ENCODE measurements around the gene SLC18A2. TPM values are rescaled to one million over a fixed set of nuclear protein-coding genes. Genes with fewer than 3 reads are reported as not detected.
"Not testable (repeated sequence)": the region's sequence is repeated elsewhere in the genome, so short reads cannot be mapped to it uniquely, and the experiment has no call there.

The SLC18A2 gene
- total RNA-seq, 1 donor, result 2.8 TPM

DNA sequence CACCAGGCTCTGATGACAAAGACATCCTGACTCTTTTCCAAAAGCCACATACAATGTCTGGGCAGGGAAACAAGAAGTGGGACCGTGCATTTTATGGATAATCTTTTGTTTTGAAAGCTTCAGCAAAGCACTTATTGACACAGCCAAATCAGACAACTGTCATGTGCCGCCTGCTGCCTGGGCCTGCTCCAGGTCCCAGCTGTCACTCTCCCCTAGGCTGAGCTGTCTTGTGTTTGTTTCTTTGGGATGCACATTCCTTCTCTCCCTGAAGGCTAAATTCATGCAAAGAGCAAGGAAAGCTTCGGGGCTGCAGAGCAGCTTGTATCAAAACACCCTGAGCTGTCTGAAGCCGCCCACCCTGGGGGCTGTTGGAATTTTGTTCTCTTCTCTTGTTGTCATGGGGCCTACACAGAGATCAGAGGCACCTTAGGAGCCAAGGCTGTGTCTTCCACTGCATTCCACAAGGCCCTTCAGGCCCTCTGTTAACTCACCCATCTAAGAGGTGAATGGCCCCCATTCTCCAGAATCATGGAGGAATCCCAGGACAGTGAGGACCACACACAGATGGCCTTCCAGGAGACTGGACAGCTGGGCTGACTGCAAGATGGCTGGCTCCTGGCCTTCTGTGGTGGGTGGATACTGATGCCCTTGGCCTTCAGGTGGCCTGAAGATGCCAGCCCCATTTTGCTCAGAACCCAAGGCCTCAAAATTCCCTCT is 17.8 kb upstream of the SLC18A2 start:
- Histone ChIP-seq H3K4me3 (ENCODE audit: low read length) (no peak overlapping the region), H3K27me3 (ENCODE audit: insufficient read depth, low read length) (peaks cover 2% of the 10 kb centered on the region), H3K9me3 (ENCODE audit: low read depth, low read length) (no peaks in the 10 kb centered on the region), H3K4me1 (ENCODE audit: insufficient read depth, low read length) (no peaks in the 10 kb centered on the region)

DNA sequence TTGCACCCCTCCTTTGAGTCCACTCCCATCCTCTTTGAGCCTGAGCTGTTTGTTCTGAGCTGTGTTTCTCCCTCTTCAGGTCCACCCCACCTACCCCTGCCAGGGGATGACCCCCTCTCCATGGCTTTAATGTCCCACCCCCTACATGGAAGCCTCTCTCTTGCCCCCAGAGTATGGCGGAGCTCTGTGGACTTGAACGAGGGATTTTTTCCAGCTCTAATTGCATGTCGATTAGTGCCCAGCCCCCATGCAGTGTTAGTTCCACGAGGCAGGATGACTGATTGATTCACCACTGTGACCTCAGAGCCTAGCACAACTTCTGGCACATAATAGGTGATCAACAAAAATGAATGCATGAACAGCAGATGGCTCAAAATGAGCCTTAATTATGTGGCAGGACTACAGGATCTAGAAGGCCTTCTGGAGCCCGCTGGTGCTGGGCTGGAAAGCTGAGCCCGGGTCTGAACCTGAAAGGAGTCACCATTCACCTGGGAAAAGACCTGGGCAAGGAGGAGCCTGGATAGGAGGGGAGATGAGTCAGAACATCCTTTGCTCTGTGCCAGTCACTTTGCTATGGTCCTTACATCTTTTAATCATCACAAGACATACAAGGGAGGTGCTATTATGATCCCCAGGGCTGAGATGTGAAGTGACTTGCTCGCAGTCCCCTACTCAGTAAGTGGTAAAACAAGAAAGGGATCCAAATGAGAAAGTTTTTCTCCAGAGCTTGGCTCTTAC is 17.1 kb upstream of the SLC18A2 start:
- H3K4me3 ChIP-seq (ENCODE audit: low read length), result no peak overlapping the region
- peaks cover 2% of the 10 kb centered on the region for H3K27me3 ChIP-seq (ENCODE audit: insufficient read depth, low read length)
- no peaks in the 10 kb centered on the region for H3K4me1 ChIP-seq (ENCODE audit: insufficient read depth, low read length)
- H3K9me3 ChIP-seq (ENCODE audit: low read depth, low read length), result no peaks in the 10 kb centered on the region

DNA sequence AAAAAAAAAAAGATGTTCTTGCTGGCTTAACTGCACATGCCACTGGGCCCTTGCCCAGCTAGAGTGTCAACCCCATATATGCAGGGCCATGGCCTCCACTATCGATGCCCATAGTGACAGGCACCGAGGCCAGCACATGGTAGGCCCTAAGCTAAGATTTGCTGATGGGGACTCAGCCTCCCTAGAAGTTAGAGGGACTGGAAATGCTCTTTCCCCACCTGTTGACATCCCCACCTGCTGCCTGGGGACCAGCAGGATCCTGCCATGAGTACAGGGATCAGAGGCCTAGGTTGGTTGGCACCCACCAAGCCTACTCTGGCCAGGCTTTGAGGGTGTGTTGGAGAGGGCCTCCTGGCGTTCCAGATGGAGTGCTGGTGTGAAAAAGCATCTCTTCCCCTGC is 16.0 kb upstream of the SLC18A2 start:
- H3K4me1 ChIP-seq (ENCODE audit: insufficient read depth, low read length), result no peaks in the 10 kb centered on the region
- H3K4me3 ChIP-seq (ENCODE audit: low read length), result no peak overlapping the region
- H3K9me3 ChIP-seq (ENCODE audit: low read depth, low read length), result no peaks in the 10 kb centered on the region
- H3K27me3 ChIP-seq (ENCODE audit: insufficient read depth, low read length), result peaks cover 2% of the 10 kb centered on the region

DNA sequence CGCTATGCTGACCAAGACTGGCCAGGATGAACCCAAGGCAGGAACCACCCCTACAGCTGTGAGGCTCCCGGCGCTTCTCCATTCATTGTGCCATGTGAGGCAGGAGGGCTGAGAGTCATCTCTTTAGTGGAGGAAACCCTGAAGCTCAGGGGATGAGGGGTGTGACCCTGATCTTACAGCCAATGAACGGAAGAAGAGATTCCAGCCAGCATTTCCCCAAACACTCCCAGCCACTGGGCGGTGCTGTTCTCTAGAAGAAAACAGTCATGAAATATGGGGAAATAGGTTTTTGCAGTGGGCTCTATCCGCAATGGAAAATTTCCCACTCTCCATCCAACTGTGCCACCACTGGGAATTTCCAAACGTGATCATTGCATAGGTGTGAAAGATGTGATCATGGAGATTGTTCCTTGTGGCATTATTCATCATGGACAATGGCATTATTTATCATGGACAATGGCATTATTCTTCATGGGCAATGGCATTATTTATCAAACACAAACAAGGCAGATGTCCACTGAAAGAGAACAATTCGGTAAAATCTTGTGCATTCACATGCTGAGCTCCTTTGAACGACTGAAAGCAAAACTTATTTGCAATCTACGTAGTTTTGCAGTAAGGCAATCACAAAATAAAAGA is 14.0 kb upstream of the SLC18A2 start:
- H3K9me3 ChIP-seq (ENCODE audit: low read depth, low read length), result no peaks in the 10 kb centered on the region
- no peaks in the 10 kb centered on the region for H3K4me1 ChIP-seq (ENCODE audit: insufficient read depth, low read length)
- H3K27me3 ChIP-seq (ENCODE audit: insufficient read depth, low read length), result peaks cover 2% of the 10 kb centered on the region
- H3K4me3 ChIP-seq (ENCODE audit: low read length), result no peak overlapping the region

DNA sequence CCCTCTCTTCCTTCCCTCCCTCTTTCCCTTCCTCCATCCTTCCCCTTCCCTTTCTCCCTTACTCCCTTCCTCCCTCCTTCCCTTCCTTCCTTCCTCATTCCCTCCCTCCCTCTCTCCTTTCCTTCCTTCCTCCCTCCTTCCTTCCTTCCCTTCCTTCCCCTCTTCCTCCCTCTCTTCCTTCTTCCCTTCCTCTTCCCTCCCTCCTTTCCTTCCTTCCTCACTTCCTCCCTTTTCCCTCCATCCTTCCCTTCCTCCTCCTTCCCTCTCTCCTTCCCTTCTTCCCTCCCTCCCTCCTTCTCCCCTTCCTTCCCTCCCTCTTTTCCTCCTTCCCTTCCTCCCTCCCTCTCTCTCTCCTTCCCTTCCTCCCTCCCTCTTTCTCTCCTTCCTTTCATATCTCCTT is 12.7 kb upstream of the SLC18A2 start:
- H3K27me3 ChIP-seq (ENCODE audit: insufficient read depth, low read length), result peaks cover 2% of the 10 kb centered on the region
- no peaks in the 10 kb centered on the region for H3K4me1 ChIP-seq (ENCODE audit: insufficient read depth, low read length)
- H3K4me3 ChIP-seq (ENCODE audit: low read length), result no peak overlapping the region
- H3K9me3 ChIP-seq (ENCODE audit: low read depth, low read length), result no peaks in the 10 kb centered on the region

DNA sequence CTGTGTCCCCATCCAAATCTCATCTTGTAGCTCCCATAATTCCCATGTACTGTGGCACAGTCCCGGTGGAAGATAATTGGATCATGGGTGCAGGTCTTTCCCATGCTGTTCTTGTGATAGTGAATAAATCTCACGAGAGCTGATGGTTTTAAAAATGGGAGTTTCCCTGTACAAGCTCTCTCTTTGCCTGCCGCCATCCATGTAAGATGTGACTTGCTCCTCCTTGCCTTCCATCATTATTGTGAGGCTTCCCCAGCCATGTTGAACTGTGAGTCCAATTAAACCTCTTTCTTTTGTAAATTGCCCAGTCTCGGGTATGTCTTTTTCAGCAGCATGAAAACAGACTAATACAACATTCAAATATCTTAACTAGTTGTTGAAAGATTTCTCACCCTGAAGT is 10.8 kb upstream of the SLC18A2 start:
- not testable (repeated sequence) for H3K4me1 ChIP-seq (ENCODE audit: insufficient read depth, low read length); H3K27me3 ChIP-seq (ENCODE audit: insufficient read depth, low read length); H3K9me3 ChIP-seq (ENCODE audit: low read depth, low read length); H3K4me3 ChIP-seq (ENCODE audit: low read length)

DNA sequence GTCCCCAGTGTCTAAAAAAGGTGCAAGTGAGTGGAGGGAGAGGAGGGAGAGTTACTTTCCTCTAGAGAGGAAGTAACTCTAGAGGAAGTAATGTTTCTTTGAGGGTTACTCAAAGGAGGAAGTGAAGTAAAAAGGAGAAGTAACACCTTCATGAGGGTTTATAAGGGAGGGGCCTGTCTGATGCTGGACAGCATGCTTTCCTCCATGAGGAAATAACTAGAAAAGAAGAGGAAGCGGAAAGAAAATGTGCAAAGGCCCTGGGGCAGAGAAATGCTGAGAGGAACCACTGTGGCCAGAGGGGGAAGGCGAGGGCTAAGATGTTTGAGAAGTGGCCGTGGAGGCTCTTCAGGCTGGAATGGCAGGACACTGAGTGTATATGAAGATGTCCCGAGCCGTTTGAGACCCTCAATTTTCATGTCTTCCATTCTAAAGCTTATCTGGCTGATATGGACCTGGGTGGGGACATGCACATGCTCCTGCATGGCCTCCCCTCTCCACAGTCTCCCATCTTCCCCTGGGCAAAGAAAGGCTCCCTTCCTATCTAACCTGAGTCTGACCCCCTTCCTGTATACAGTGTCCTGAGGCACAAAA is 3.4 kb upstream of the SLC18A2 start:
- H3K9me3 ChIP-seq (ENCODE audit: low read depth, low read length), result no peaks in the 10 kb centered on the region
- no peak overlapping the region for H3K4me3 ChIP-seq (ENCODE audit: low read length)
- peaks cover 5% of the 10 kb centered on the region for H3K4me1 ChIP-seq (ENCODE audit: insufficient read depth, low read length)
- H3K27me3 ChIP-seq (ENCODE audit: insufficient read depth, low read length), result peaks cover 22% of the 10 kb centered on the region

DNA sequence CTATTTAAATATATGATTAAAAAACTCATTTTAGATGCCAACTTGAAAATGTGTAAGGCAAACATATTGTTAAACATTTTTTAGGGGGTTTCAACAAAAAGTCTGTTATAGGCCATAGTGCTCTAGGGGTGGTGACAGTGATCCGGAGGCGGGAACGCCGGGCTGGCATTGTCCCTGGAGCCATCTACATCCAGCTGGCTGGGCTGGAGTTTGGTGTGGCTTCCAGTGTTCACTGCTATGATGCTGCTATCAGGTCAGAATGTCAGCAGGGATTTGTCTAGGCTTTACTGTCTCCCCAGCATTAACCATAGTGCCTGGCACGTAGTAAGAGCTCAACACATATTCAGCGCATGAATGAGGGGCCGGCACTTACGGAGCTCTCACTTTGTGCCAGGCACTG is 1.9 kb upstream of the SLC18A2 start:
- peaks cover 5% of the 10 kb centered on the region for H3K4me1 ChIP-seq (ENCODE audit: insufficient read depth, low read length)
- no peak overlapping the region for H3K4me3 ChIP-seq (ENCODE audit: low read length)
- no peaks in the 10 kb centered on the region for H3K9me3 ChIP-seq (ENCODE audit: low read depth, low read length)
- H3K27me3 ChIP-seq (ENCODE audit: insufficient read depth, low read length), result peaks cover 27% of the 10 kb centered on the region

DNA sequence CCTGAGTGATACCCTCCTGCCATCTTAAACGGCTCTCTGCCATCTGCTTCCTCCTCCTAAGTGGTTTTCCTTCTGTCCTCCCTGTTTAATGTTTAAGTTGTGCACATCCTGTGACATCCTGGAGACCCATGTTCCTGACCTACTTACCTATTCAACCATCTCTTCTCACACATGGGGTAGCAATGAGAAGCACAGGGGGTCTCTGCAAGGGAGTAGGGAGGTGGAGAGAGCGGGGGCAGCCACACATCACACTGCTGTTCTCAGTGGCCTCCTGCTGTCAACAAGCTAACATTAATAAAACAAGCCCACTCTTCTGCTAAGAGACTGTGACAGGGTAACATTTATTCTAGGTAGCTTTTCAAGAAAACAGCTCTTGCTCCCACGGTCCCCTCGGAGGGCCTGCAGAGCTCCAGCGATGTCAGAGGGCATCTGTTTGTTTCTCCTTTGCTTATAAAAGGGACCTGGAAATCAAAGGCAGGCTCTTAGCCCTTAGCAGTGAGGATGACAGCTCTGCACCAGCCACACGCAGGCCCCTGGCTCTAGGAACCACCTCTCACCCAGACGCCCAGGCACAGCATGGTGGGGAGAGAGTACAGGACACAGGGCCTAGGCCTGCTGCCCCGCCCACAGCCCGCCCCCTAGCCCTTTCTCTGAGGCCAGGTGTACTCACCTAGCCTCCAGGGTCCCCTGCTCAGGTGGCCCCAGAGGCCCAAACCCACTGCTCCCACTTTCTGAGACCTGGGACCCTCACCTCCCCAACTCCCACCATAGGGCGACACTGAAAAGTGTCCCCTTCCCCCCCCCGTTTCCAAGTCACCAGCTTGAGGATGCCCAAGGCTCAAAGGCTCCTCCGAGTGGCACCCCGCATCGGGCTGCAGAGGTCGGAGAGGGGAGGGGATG is 943 bp upstream of the SLC18A2 start:
- peaks cover 5% of the 10 kb centered on the region for H3K4me1 ChIP-seq (ENCODE audit: insufficient read depth, low read length)
- no peaks in the 10 kb centered on the region for H3K9me3 ChIP-seq (ENCODE audit: low read depth, low read length)
- peaks cover 31% of the 10 kb centered on the region for H3K27me3 ChIP-seq (ENCODE audit: insufficient read depth, low read length)
- no peak overlapping the region for H3K4me3 ChIP-seq (ENCODE audit: low read length)

DNA sequence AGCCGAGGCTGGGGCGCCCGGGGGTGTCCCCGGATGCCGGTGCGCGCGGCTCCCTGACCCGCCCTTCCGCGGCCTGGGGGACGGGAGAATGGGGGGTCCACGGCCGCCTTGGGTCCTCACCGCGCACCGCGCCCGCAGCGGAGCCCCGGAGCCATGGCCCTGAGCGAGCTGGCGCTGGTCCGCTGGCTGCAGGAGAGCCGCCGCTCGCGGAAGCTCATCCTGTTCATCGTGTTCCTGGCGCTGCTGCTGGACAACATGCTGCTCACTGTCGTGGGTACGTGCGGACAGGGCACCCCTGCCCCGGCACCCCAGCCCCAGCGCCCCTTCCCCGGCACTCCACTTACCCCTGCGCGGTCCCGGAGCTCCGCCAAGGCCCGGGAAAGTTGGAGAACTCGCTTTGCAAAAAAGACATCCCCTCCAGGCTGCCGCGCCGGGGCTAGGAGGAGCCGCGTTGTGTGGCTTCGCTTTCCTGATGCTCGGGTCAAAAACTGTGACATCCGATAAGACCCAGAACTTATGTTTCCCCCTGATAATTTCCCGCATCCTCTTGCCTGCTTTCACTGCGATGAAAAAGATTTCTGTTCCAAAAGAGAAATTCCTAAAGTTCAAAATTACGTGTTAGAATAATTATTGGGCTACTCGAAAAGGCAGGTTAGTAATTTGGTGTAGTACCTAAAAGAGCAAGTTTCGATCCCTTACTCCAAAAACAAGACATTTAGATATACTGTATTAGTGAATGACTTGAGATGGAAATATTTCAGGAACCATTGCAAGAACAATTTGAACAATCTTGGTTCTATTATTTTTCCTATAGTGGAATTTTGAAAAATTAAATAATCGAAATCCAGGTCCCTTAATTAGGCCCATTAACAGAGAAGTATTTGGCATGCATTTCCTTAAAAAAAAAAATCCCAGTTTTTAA is 888 bp downstream of the SLC18A2 start:
- H3K4me3 ChIP-seq (ENCODE audit: low read length), result peak overlapping the region; percentile 13
- H3K27me3 ChIP-seq (ENCODE audit: insufficient read depth, low read length), result peaks cover 31% of the 10 kb centered on the region
- no peaks in the 10 kb centered on the region for H3K9me3 ChIP-seq (ENCODE audit: low read depth, low read length)
- H3K4me1 ChIP-seq (ENCODE audit: insufficient read depth, low read length), result peaks cover 4% of the 10 kb centered on the region

DNA sequence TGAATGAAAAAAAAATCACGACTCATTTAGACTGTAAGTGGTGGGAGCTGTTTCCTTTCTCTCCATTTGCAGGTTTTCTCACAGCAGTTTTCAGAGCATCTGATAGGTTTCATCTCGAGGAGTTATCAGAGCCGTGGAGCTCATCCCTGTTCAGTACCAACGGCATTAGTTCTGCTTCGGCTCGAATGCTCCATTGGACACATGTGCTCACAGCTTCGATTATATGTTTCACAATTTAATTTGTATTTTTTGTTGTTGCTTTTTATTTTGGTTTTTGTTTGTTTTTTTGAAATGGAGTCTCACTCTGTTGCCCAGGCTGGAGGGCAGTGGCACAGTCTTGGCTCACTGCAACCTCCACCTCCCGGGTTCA is 1.5 kb downstream of the SLC18A2 start:
- Histone ChIP-seq H3K9me3 (ENCODE audit: low read depth, low read length) (no peaks in the 10 kb centered on the region), H3K27me3 (ENCODE audit: insufficient read depth, low read length) (peaks cover 31% of the 10 kb centered on the region), H3K4me1 (ENCODE audit: insufficient read depth, low read length) (no peaks in the 10 kb centered on the region), H3K4me3 (ENCODE audit: low read length) (no peak overlapping the region)

DNA sequence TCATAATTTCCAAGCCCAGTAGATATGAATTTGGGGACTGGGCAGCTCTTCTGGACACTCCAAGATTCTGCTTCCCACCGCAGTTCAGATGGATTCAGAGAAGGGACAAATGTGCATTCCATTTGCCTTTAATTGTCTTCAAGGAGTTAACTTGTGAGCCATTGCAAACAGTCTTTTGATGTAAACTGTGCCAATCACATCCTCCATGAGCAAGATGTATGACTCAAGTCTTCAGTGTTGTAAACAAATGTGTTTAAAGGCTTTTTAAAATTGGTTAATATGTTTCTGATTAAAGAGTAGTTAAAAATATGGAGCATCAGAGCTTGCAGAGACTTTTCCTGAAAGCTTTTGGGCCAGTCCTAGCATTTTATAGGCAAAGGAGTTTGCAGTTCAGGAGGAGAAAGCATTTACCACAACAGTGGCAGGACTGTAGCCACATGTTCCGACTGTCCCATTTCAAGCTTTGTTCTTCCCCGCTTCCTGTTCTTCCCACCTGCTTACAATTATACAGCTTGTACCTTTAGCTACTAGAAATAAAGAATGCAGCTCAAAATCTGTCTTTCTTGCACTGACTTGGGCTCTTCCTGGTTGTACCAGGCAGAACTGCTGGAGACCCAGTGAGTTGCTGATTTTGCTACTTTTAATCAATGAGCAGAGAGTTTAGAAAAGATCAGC is 6.2 kb downstream of the SLC18A2 start:
- Histone ChIP-seq H3K27me3 (ENCODE audit: insufficient read depth, low read length) (peaks cover 17% of the 10 kb centered on the region), H3K9me3 (ENCODE audit: low read depth, low read length) (no peaks in the 10 kb centered on the region), H3K4me1 (ENCODE audit: insufficient read depth, low read length) (peaks cover 5% of the 10 kb centered on the region), H3K4me3 (ENCODE audit: low read length) (no peak overlapping the region)

DNA sequence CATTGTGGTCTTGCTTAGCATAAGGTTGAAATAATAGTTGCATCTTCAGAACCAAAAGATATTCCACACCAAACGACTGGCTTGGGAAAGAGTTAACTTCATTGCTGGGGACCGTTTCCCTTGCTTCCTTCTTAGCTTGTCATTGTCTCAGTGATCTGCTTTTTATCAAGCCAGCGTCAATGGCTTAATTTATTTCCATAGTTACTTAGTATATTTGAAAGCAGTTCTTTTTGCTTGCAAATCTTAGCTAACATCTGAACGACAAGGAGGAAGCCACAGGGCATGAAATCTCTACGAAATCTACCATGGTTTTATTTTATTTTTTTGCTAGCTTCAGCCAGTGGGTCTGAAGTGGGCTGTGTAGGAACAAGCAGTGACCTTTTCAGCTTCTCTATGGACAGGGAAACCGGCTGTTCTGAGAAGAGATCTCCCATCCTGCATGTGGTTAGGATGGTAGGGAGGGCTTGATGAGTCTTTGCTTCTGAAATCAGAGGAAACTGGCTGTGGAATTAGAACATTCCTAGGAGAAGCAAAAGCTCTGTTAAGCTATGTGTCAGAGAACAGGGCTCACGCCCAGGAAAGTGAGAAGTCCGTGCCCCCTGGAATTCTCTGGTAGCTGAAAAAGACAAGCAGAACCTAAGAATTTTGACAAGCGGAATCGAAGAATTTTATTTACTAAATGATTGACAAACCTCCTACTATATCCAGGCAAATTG is 8.0 kb downstream of the SLC18A2 start:
- Histone ChIP-seq H3K4me1 (ENCODE audit: insufficient read depth, low read length) (peaks cover 5% of the 10 kb centered on the region), H3K27me3 (ENCODE audit: insufficient read depth, low read length) (peaks cover 9% of the 10 kb centered on the region), H3K9me3 (ENCODE audit: low read depth, low read length) (no peaks in the 10 kb centered on the region), H3K4me3 (ENCODE audit: low read length) (no peak overlapping the region)
